Kidney epithelial cell (primary cell): ENCODE data around the gene TEF. TPM values are rescaled to one million over a fixed set of nuclear protein-coding genes. Genes with fewer than 3 reads are reported as not detected.

Experiments
- DNase-seq: peaks from one replicate; pipeline ENCODE4 v3.0.0-alpha.2; 2010; ENCODE audit warnings: low read depth
- H3K27me3 ChIP-seq: 2 replicates; pipeline ENCODE4 v1.6.0; 2011; ENCODE audit warnings: low read length; ENCODE audit not compliant: control insufficient read depth, insufficient read depth
- H3K36me3 ChIP-seq: 2 replicates; pipeline ENCODE4 v1.5.1; 2011; ENCODE audit warnings: low read length; ENCODE audit not compliant: control insufficient read depth, insufficient read depth
- H3K4me3 ChIP-seq: 2 replicates; pipeline ENCODE4 v1.5.1; 2011; ENCODE audit warnings: low read depth, mild to moderate bottlenecking, control low read depth, low read length
- total RNA-seq: library from RNA; depleted of rRNA; stranded (reverse); fragments of >200 nt; gene quantifications from 2 replicates; pipeline ENCODE4 v1.2.3, GENCODE V29; 2015
- TF ChIP-seq, protein P1 (sequence below): IDR thresholded peaks from 2 replicates; pipeline ENCODE4 v1.5.1; 2011; ENCODE audit warnings: mild to moderate bottlenecking, moderate library complexity, low read length, control low read depth, inconsistent platforms; ENCODE audit not compliant: insufficient read depth, poor library complexity, severe bottlenecking

TEF gene
- total RNA-seq, 1 donor from 2014 or later, result 4.0 TPM

DNA sequence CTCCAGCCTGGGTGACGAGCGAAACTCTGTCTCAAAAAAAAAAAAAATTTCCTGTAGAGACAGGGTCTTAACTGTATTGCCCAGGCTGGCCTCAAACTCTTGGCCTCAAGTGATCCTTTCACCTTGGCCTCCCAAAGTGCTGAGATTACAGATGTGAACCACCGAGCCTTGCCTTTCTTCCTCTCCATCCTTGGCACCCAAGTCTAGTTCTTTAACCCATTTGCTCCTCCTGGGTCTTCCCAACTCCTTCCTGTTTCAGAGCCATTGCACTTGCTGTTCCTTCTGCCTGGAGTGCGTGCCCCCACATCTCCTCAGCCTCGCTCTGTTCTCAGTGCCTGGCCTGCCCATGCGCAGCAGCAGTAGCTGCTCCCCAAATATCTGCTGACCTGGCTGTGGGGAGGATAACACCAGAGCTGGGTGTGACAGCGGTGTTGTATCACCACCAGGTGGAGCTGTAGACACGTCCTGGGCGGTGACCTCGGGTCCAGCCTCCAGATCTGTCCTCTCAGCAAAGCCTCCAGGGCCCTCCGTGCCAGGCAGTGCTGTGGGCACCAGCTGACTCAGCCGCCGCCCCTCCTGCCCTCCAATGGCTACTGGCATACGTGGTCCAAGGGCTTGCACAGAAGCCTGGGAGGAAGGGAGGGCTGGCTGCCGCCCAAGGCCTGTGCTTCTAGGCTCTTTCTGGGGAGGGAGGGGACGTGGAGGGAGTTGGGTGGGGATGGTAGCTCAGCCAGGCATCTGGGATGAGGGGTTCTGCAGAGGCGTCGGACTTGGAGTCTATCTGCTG is 22.0 kb downstream of the TEF start:
- TF ChIP-seq, protein P1, sequence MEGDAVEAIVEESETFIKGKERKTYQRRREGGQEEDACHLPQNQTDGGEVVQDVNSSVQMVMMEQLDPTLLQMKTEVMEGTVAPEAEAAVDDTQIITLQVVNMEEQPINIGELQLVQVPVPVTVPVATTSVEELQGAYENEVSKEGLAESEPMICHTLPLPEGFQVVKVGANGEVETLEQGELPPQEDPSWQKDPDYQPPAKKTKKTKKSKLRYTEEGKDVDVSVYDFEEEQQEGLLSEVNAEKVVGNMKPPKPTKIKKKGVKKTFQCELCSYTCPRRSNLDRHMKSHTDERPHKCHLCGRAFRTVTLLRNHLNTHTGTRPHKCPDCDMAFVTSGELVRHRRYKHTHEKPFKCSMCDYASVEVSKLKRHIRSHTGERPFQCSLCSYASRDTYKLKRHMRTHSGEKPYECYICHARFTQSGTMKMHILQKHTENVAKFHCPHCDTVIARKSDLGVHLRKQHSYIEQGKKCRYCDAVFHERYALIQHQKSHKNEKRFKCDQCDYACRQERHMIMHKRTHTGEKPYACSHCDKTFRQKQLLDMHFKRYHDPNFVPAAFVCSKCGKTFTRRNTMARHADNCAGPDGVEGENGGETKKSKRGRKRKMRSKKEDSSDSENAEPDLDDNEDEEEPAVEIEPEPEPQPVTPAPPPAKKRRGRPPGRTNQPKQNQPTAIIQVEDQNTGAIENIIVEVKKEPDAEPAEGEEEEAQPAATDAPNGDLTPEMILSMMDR, result peak; percentile 91
- no peaks in the 10 kb centered on the region for H3K36me3 ChIP-seq
- no peak overlapping the region for H3K4me3 ChIP-seq
- no peaks in the 10 kb centered on the region for H3K27me3 ChIP-seq
- DNase-seq, result peak; percentile 44

DNA sequence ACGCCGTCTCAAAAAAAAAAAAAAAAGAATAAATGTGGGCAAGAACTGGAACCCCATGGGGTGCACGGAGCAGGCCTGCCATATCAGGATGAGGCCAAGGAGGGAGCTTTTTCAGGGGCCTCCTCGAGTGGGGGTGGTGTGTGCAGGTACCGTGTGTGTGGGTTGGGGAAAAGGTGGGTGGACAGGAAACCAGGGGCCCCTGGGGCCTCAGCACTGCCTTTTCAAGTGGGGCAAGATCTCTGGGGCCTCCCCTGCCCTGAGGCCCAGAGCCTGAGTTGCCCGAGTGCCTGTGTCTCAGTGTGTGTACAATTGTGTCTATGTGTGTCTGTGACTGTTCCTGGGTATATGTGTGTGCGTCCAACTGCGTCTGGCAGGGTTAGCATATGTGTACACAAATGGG is 23.8 kb downstream of the TEF start:
- TF ChIP-seq, protein P1, result no peak
- no peaks in the 10 kb centered on the region for H3K36me3 ChIP-seq

DNA sequence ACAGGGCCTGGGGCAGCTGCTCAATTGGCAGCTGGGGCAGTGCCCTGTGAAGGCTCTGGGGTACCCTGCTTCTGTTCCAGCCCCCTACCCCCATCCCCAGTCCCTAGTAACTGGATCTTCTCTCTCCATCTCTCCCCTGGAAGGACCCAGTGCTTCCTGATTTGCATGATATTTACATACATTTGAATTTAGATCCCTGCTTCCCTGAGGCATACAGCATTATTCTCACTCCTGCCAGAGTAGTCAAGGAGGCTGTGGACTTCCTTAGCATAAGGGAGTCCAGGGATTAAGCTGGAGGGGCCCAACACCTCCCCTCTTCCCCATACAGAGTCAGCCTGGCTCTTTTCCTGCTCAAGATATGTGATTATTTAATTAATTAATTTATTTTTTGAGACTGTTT is 24.7 kb downstream of the TEF start:
- DNase-seq, result no peak
- TF ChIP-seq, protein P1, result no peak
- H3K4me3 ChIP-seq, result no peak overlapping the region
- no peaks in the 10 kb centered on the region for H3K27me3 ChIP-seq
- H3K36me3 ChIP-seq, result no peaks in the 10 kb centered on the region

More for the DNA sequence above, 23.8 kb downstream of the TEF start:
- Histone ChIP-seq H3K4me3 (no peak overlapping the region), H3K27me3 (no peaks in the 10 kb centered on the region)
- no peak for DNase-seq

DNA sequence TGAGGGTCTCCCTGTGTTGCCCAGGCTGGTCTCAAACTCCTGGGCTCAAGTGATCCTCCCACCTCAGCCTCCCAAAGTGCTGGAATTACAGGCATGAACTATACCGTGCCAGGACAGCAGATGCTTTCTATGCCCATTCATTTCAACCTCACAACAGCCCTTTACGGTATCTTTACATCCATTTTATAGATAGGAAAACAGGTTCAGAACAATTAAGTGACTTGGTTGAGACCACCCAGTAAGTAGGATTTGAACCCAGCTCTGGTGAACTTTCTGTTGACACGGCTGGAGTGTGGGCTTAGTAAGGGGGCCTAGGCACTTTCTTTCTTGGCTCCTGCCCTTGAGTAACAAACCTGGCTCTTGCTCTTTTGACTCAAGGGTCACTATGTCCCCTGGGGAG is 25.7 kb downstream of the TEF start:
- TF ChIP-seq, protein P1, result no peak
- Histone ChIP-seq H3K36me3 (no peaks in the 10 kb centered on the region), H3K27me3 (no peaks in the 10 kb centered on the region), H3K4me3 (no peak overlapping the region)
- no peak for DNase-seq

DNA sequence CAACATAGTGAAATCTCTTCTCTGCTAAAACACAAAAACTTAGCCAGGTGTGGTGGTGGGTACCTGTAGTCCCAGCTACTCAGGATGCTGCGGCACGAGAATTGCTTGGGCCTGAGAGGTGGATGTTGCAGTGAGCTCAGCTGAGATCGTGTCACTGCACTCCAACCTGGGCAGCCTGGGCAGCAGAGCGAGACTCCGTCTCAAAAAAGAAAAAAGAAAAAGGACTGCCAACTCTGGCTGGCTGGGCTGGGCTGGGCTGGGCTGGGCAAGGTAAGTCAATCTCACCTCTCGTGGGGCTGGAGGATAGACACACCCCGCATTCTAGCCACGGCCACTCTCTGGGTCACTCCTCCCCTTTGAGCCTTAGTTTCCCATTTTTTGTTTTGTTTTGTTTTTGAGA is 26.9 kb downstream of the TEF start:
- H3K27me3 ChIP-seq, result no peaks in the 10 kb centered on the region
- DNase-seq, result no peak
- no peaks in the 10 kb centered on the region for H3K36me3 ChIP-seq
- H3K4me3 ChIP-seq, result no peak overlapping the region
- TF ChIP-seq, protein P1, result no peak

DNA sequence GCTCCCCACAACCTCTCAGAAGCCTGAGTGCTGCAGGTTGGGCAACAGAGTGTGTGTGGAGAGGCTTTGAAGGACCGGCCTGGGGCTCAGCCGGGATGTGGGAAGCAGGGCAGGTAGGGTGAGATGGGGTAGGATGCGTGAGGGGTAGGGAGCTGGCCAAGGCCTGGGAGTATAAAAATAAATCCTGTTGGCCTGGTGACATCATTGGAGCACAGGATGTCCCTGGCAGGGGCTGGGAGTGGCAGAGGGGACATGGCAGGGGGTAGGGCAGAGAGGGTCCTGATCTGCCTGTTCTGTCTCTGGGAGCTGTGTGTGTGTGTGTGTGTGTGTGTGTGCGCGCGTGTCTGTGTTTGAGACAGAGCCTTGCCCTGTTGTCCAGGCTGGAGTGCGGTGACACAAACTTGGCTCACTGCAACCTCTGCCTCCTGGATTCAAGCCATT is 28.6 kb downstream of the TEF start:
- TF ChIP-seq, protein P1, result no peak
- no peak for DNase-seq
- no peaks in the 10 kb centered on the region for H3K27me3 ChIP-seq

More for the DNA sequence above, 28.6 kb downstream of the TEF start:
- Histone ChIP-seq H3K4me3 (no peak overlapping the region), H3K36me3 (no peaks in the 10 kb centered on the region)
